ENCODE results near the gene LCN6. TPM values are rescaled to one million over a fixed set of nuclear protein-coding genes. Genes with fewer than 3 reads are reported as not detected.
"Not testable (repeated sequence)": the region's sequence is repeated elsewhere in the genome, so short reads cannot be mapped to it uniquely, and the experiment has no call there.

Gene LCN6
- total RNA-seq, 1 donor from 2014 or later: not detected

- DNase-seq (ENCODE audit: low read depth, low spot score): no peak
Observed at GRCh38 chr9:136760424-136760823, 12.1 kb upstream of the LCN6 start.

GRCh38 chr9:136759436-136760325, 11.4 kb upstream of the LCN6 start:
- no peak for DNase-seq (ENCODE audit: low read depth, low spot score)

- no peak for DNase-seq (ENCODE audit: low read depth, low spot score)
Observed at GRCh38 chr9:136759001-136759400, 10.7 kb upstream of the LCN6 start.

GRCh38 chr9:136757751-136758140, 9.4 kb upstream of the LCN6 start:
- DNase-seq (ENCODE audit: low read depth, low spot score): no peak

GRCh38 chr9:136757328-136757727, 9.0 kb upstream of the LCN6 start:
- no peak for DNase-seq (ENCODE audit: low read depth, low spot score)

GRCh38 chr9:136756836-136757235, 8.5 kb upstream of the LCN6 start:
- DNase-seq (ENCODE audit: low read depth, low spot score): no peak

GRCh38 chr9:136756134-136756438, 7.8 kb upstream of the LCN6 start:
- no peak for DNase-seq (ENCODE audit: low read depth, low spot score)

- not testable (repeated sequence) for DNase-seq (ENCODE audit: low read depth, low spot score)
Observed at GRCh38 chr9:136755302-136756133, 7.2 kb upstream of the LCN6 start.

GRCh38 chr9:136754626-136755301, 6.4 kb upstream of the LCN6 start:
- DNase-seq (ENCODE audit: low read depth, low spot score): no peak

GRCh38 chr9:136754059-136754572, 5.8 kb upstream of the LCN6 start:
- DNase-seq (ENCODE audit: low read depth, low spot score): no peak

- no peak for DNase-seq (ENCODE audit: low read depth, low spot score)
Observed at GRCh38 chr9:136753371-136754058, 5.2 kb upstream of the LCN6 start.

GRCh38 chr9:136751814-136752213, 3.5 kb upstream of the LCN6 start:
- DNase-seq (ENCODE audit: low read depth, low spot score): no peak

GRCh38 chr9:136751244-136751643, 2.9 kb upstream of the LCN6 start:
- DNase-seq (ENCODE audit: low read depth, low spot score): no peak

GRCh38 chr9:136750526-136750925, 2.2 kb upstream of the LCN6 start:
- no peak for DNase-seq (ENCODE audit: low read depth, low spot score)

- no peak for DNase-seq (ENCODE audit: low read depth, low spot score)
Observed at GRCh38 chr9:136748666-136749611, 614 bp upstream of the LCN6 start.

- no peak for DNase-seq (ENCODE audit: low read depth, low spot score)
Observed at GRCh38 chr9:136747161-136748060, 914 bp downstream of the LCN6 start.

GRCh38 chr9:136746621-136747020, 1.7 kb downstream of the LCN6 start:
- no peak for DNase-seq (ENCODE audit: low read depth, low spot score)

GRCh38 chr9:136746155-136746490, 2.2 kb downstream of the LCN6 start:
- no peak for DNase-seq (ENCODE audit: low read depth, low spot score)

Measured in pulmonary artery endothelial cell (primary cell).